GM23338 (cell line): Measurements from ENCODE around the gene NOSTRIN. TPM values are rescaled to one million over a fixed set of nuclear protein-coding genes. Genes with fewer than 3 reads are reported as not detected.

ENCODE experiments used
- ATAC-seq: fragments of 200-7000 bp; cut with Tn5 transposase; 3 replicates; pipeline ENCODE4 v1.9.1; 2020
- DNase-seq: peaks from one replicate; pipeline ENCODE4 v3.0.0-alpha.2; 2015; ENCODE audit warnings: low spot score
- H2AFZ ChIP-seq: fragments of 200-600 bp; sonication (generic); 2 replicates; pipeline ENCODE4 v1.8.0; 2016; ENCODE audit warnings: antibody characterized with exemption, mild to moderate bottlenecking, moderate library complexity
- H3F3A ChIP-seq: fragments of 200-600 bp; sonication (generic); replicated peaks from 2 replicates; pipeline ENCODE4 v1.8.0; 2017; ENCODE audit warnings: antibody characterized with exemption, mixed run types, low read depth
- H3K27ac ChIP-seq: fragments of 200-600 bp; sonication (generic); 2 replicates; pipeline ENCODE4 v1.6.1; 2016; ENCODE audit warnings: low read depth
- H3K27me3 ChIP-seq: fragments of 200-600 bp; sonication (generic); 2 replicates; pipeline ENCODE4 v1.8.0; 2016; ENCODE audit warnings: mild to moderate bottlenecking, mixed run types, moderate library complexity; ENCODE audit not compliant: insufficient read depth
- H3K36me3 ChIP-seq: fragments of 200-600 bp; sonication (generic); 2 replicates; pipeline ENCODE4 v1.8.0; 2016; ENCODE audit warnings: mild to moderate bottlenecking; ENCODE audit not compliant: insufficient read depth
- H3K4me1 ChIP-seq: fragments of 200-600 bp; sonication (generic); 2 replicates; pipeline ENCODE4 v1.8.0; 2016; ENCODE audit warnings: mild to moderate bottlenecking, moderate library complexity; ENCODE audit not compliant: insufficient read depth
- H3K4me2 ChIP-seq: fragments of 200-600 bp; sonication (generic); 2 replicates; pipeline ENCODE4 v1.7.1; 2017; ENCODE audit warnings: mixed run types
- H3K4me3 ChIP-seq: fragments of 200-600 bp; sonication (generic); 2 replicates; pipeline ENCODE4 v1.6.1; 2016; ENCODE audit warnings: mixed run types
- H3K79me2 ChIP-seq: fragments of 200-600 bp; sonication (generic); replicated peaks from 2 replicates; pipeline ENCODE4 v1.8.0; 2017; ENCODE audit warnings: mild to moderate bottlenecking; ENCODE audit not compliant: insufficient read depth
- H3K9me2 ChIP-seq: fragments of 200-600 bp; sonication (generic); 2 replicates; pipeline ENCODE4 v1.8.0; 2017; ENCODE audit not compliant: insufficient read depth
- H4K20me1 ChIP-seq: fragments of 200-600 bp; sonication (generic); replicated peaks from 2 replicates; pipeline ENCODE4 v1.8.0; 2017; ENCODE audit warnings: mild to moderate bottlenecking; ENCODE audit not compliant: insufficient read depth
- H3K27ac Mint-ChIP-seq: 2 replicates; pipeline ENCODE4 v1.8.0; 2020; ENCODE audit warnings: inconsistent platforms, mild to moderate bottlenecking, moderate library complexity, mixed read lengths
- H3K27me3 Mint-ChIP-seq: 3 replicates; pipeline ENCODE4 v1.8.0; 2022; ENCODE audit warnings: low read depth, mild to moderate bottlenecking, moderate library complexity, mixed read lengths, inconsistent platforms; ENCODE audit not compliant: insufficient read depth, poor library complexity
- H3K36me3 Mint-ChIP-seq: 3 replicates; pipeline ENCODE4 v1.8.0; 2021; ENCODE audit warnings: low read depth, mild to moderate bottlenecking, inconsistent platforms, moderate library complexity, mixed read lengths
- H3K4me1 Mint-ChIP-seq: 3 replicates; pipeline ENCODE4 v1.8.0; 2020; ENCODE audit warnings: mild to moderate bottlenecking, inconsistent platforms, mixed read lengths
- H3K4me3 Mint-ChIP-seq: 3 replicates; pipeline ENCODE4 v1.8.0; 2021; ENCODE audit warnings: moderate library complexity, mild to moderate bottlenecking, inconsistent platforms, mixed read lengths
- H3K9me3 Mint-ChIP-seq: 3 replicates; pipeline ENCODE4 v1.8.0; 2020; ENCODE audit warnings: moderate library complexity, mild to moderate bottlenecking, inconsistent platforms, mixed read lengths
- EZH2 ChIP-seq: fragments of 200-600 bp; sonication (generic); IDR thresholded peaks from one replicate; pipeline ENCODE4 v1.8.0; 2017; ENCODE audit warnings: antibody characterized with exemption, mild to moderate bottlenecking, low read depth; ENCODE audit not compliant: unreplicated experiment
- ZNF114 ChIP-seq: fragments of 250-450 bp; sonication (Bioruptor Pico); IDR thresholded peaks from 2 replicates; pipeline ENCODE4 v1.5.0; 2020; ENCODE audit warnings: mild to moderate bottlenecking, moderate library complexity
- ZNF331 ChIP-seq: fragments of 250-450 bp; sonication (Bioruptor Pico); IDR thresholded peaks from 2 replicates; pipeline ENCODE4 v1.5.0; 2020; ENCODE audit warnings: low read depth, mild to moderate bottlenecking, moderate library complexity
- polyA plus RNA-seq: library from polyadenylated mRNA; unstranded; fragments of >200 nt; fragmentation: Nextera tagmentation; extraction: Ambion mirVana; gene quantifications from 2 replicates; pipeline ENCODE4 v1.2.1, GENCODE V29; 2016
- total RNA-seq: library from RNA; depleted of rRNA; stranded (reverse); fragments of >200 nt; shearing (Covaris generic); gene quantifications from 2 replicates; pipeline ENCODE4 v1.2.3, GENCODE V29; 2014
- TF ChIP-seq, protein P1 (sequence below): fragments of 250-450 bp; sonication (Bioruptor Pico); IDR thresholded peaks from 2 replicates; pipeline ENCODE4 v1.5.0; 2020; ENCODE audit warnings: mild to moderate bottlenecking, moderate library complexity
- TF ChIP-seq, protein P2 (sequence below): IDR thresholded peaks from 2 replicates; pipeline ENCODE4 v1.6.1; 2016; ENCODE audit warnings: antibody characterized with exemption
- TF ChIP-seq, protein P3 (sequence below): IDR thresholded peaks from one replicate; pipeline ENCODE4 v1.6.1; 2018; ENCODE audit warnings: antibody characterized with exemption; ENCODE audit not compliant: unreplicated experiment

Gene NOSTRIN
- total and polyA plus RNA-seq, 2 experiments from 2014 or later: 1.8 TPM; not detected in 1

DNA sequence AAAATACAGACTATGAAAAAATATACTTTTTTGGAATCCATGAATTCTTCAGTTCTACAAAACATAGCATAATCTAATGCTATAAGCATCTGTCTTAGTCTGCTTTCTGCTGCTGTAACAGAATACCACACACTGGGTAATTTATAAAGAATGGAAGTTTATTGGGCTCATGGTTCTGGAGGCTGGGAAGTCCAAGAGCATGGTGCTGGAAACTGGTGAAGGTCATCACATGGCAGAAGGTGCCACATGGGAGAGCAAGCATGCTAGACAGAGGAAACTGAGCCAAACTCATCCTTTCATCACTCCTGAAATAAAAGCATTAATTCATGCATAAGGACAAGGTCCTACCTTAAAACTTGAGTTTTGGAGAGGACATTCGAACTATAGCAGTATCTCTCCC, 26.6 kb upstream of the NOSTRIN start (continued):
- TF ChIP-seq, protein P1, sequence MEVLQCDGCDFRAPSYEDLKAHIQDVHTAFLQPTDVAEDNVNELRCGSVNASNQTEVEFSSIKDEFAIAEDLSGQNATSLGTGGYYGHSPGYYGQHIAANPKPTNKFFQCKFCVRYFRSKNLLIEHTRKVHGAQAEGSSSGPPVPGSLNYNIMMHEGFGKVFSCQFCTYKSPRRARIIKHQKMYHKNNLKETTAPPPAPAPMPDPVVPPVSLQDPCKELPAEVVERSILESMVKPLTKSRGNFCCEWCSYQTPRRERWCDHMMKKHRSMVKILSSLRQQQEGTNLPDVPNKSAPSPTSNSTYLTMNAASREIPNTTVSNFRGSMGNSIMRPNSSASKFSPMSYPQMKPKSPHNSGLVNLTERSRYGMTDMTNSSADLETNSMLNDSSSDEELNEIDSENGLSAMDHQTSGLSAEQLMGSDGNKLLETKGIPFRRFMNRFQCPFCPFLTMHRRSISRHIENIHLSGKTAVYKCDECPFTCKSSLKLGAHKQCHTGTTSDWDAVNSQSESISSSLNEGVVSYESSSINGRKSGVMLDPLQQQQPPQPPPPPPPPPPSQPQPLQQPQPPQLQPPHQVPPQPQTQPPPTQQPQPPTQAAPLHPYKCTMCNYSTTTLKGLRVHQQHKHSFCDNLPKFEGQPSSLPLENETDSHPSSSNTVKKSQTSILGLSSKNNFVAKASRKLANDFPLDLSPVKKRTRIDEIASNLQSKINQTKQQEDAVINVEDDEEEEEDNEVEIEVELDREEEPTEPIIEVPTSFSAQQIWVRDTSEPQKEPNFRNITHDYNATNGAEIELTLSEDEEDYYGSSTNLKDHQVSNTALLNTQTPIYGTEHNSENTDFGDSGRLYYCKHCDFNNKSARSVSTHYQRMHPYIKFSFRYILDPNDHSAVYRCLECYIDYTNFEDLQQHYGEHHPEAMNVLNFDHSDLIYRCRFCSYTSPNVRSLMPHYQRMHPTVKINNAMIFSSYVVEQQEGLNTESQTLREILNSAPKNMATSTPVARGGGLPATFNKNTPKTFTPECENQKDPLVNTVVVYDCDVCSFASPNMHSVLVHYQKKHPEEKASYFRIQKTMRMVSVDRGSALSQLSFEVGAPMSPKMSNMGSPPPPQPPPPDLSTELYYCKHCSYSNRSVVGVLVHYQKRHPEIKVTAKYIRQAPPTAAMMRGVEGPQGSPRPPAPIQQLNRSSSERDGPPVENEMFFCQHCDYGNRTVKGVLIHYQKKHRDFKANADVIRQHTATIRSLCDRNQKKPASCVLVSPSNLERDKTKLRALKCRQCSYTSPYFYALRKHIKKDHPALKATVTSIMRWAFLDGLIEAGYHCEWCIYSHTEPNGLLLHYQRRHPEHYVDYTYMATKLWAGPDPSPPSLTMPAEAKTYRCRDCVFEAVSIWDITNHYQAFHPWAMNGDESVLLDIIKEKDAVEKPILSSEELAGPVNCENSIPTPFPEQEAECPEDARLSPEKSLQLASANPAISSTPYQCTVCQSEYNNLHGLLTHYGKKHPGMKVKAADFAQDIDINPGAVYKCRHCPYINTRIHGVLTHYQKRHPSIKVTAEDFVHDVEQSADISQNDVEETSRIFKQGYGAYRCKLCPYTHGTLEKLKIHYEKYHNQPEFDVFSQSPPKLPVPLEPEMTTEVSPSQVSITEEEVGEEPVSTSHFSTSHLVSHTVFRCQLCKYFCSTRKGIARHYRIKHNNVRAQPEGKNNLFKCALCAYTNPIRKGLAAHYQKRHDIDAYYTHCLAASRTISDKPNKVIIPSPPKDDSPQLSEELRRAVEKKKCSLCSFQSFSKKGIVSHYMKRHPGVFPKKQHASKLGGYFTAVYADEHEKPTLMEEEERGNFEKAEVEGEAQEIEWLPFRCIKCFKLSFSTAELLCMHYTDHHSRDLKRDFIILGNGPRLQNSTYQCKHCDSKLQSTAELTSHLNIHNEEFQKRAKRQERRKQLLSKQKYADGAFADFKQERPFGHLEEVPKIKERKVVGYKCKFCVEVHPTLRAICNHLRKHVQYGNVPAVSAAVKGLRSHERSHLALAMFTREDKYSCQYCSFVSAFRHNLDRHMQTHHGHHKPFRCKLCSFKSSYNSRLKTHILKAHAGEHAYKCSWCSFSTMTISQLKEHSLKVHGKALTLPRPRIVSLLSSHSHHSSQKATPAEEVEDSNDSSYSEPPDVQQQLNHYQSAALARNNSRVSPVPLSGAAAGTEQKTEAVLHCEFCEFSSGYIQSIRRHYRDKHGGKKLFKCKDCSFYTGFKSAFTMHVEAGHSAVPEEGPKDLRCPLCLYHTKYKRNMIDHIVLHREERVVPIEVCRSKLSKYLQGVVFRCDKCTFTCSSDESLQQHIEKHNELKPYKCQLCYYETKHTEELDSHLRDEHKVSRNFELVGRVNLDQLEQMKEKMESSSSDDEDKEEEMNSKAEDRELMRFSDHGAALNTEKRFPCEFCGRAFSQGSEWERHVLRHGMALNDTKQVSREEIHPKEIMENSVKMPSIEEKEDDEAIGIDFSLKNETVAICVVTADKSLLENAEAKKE: no peak
- TF ChIP-seq, protein P2, sequence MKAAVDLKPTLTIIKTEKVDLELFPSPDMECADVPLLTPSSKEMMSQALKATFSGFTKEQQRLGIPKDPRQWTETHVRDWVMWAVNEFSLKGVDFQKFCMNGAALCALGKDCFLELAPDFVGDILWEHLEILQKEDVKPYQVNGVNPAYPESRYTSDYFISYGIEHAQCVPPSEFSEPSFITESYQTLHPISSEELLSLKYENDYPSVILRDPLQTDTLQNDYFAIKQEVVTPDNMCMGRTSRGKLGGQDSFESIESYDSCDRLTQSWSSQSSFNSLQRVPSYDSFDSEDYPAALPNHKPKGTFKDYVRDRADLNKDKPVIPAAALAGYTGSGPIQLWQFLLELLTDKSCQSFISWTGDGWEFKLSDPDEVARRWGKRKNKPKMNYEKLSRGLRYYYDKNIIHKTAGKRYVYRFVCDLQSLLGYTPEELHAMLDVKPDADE: no peak

DNA sequence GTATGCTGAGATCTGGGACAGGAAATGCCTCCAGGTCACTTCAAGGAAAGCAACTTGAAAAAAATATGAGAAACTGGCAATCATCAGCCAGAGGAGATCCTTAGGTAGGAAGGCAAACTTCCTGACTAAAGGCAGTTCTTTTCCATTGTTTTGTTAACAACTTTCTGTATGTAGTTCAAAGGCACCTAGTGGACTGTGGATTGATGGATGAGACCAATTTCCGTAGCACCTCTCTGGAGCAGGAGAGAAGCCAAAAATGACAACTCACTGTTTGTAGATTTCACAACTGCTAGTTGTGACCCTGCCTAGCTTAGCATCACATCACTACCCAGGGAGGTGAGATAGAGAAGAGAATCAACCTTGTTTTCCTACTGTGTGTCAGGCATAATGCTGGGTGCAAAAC, 21.8 kb upstream of the NOSTRIN start:
- ATAC-seq (no peak), DNase-seq (no peak)
- no peaks in the 10 kb centered on the region for H3K36me3 ChIP-seq
- H2AFZ ChIP-seq: no peak overlapping the region
- H3K27ac Mint-ChIP-seq: no peak overlapping the region
- peaks cover 5% of the 10 kb centered on the region; the same call in 2 of the 3 replicates for H3K9me3 Mint-ChIP-seq
- peak overlapping the region; percentile 64 for H3K4me2 ChIP-seq
- H3K9me2 ChIP-seq: peaks cover 8% of the 10 kb centered on the region; the same call in 1 of the 2 replicates
- H3K4me3 Mint-ChIP-seq: no peak overlapping the region
- no peaks in the 10 kb centered on the region for H3K27me3 ChIP-seq
- H4K20me1 ChIP-seq: no peaks in the 10 kb centered on the region
- H3K27ac ChIP-seq: no peak overlapping the region
- H3K4me3 ChIP-seq: no peak overlapping the region
- no peaks in the 10 kb centered on the region for H3K79me2 ChIP-seq
- peaks cover 43% of the 10 kb centered on the region for H3K4me1 ChIP-seq
- peaks cover 34% of the 10 kb centered on the region for H3K4me1 Mint-ChIP-seq
- H3F3A ChIP-seq: no peaks in the 10 kb centered on the region
- H3K27me3 Mint-ChIP-seq: peaks cover 2% of the 10 kb centered on the region
- H3K36me3 Mint-ChIP-seq: peaks cover 14% of the 10 kb centered on the region; the same call in 2 of the 3 replicates
- no peak for TF ChIP-seq ZNF114 (CRISPR knock-in tag)
- TF ChIP-seq, protein P2: no peak
- no peak for TF ChIP-seq ZNF331 (CRISPR knock-in tag)
- TF ChIP-seq, protein P3, sequence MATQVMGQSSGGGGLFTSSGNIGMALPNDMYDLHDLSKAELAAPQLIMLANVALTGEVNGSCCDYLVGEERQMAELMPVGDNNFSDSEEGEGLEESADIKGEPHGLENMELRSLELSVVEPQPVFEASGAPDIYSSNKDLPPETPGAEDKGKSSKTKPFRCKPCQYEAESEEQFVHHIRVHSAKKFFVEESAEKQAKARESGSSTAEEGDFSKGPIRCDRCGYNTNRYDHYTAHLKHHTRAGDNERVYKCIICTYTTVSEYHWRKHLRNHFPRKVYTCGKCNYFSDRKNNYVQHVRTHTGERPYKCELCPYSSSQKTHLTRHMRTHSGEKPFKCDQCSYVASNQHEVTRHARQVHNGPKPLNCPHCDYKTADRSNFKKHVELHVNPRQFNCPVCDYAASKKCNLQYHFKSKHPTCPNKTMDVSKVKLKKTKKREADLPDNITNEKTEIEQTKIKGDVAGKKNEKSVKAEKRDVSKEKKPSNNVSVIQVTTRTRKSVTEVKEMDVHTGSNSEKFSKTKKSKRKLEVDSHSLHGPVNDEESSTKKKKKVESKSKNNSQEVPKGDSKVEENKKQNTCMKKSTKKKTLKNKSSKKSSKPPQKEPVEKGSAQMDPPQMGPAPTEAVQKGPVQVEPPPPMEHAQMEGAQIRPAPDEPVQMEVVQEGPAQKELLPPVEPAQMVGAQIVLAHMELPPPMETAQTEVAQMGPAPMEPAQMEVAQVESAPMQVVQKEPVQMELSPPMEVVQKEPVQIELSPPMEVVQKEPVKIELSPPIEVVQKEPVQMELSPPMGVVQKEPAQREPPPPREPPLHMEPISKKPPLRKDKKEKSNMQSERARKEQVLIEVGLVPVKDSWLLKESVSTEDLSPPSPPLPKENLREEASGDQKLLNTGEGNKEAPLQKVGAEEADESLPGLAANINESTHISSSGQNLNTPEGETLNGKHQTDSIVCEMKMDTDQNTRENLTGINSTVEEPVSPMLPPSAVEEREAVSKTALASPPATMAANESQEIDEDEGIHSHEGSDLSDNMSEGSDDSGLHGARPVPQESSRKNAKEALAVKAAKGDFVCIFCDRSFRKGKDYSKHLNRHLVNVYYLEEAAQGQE: no peak
- no peak for TF ChIP-seq EZH2
